Measurements from ENCODE around the gene C1orf74.
"Not testable (repeated sequence)": the region's sequence is repeated elsewhere in the genome, so short reads cannot be mapped to it uniquely, and the experiment has no call there.

Gene C1orf74

GRCh38 chr1:209805875-209806760, 21.8 kb upstream of the C1orf74 start, which contains the start of gene IRF6:
TSS of gene IRF6 (minus strand) at chr1:209806142. CDS start at chr1:209801413, 4,729 bp downstream.
- peak; percentile 26 to 57 (median 29) for DNase-seq (ENCODE audit: low read depth in 2 of 3, low spot score in 1 of 3)

- DNase-seq (ENCODE audit: low read depth in 2 of 3, low spot score in 1 of 3), result no peak
Measured at GRCh38 chr1:209805341-209805781, 21.0 kb upstream of the C1orf74 start.

- DNase-seq (ENCODE audit: low read depth in 2 of 3, low spot score in 1 of 3), result no peak
Measured at GRCh38 chr1:209803568-209803967, 19.2 kb upstream of the C1orf74 start.

GRCh38 chr1:209802780-209803152, 18.4 kb upstream of the C1orf74 start:
- DNase-seq (ENCODE audit: low read depth in 2 of 3, low spot score in 1 of 3), result no peak

GRCh38 chr1:209802117-209802779, 17.9 kb upstream of the C1orf74 start:
- DNase-seq (ENCODE audit: low read depth in 2 of 3, low spot score in 1 of 3), result no peak

- no peak for DNase-seq (ENCODE audit: low read depth in 2 of 3, low spot score in 1 of 3)
Measured at GRCh38 chr1:209800984-209801834, 16.9 kb upstream of the C1orf74 start.

GRCh38 chr1:209797978-209798639, 13.8 kb upstream of the C1orf74 start:
- DNase-seq (ENCODE audit: low read depth in 2 of 3, low spot score in 1 of 3), result no peak

- DNase-seq (ENCODE audit: low read depth in 2 of 3, low spot score in 1 of 3), result not testable (repeated sequence)
Measured at GRCh38 chr1:209793711-209794110, 9.4 kb upstream of the C1orf74 start.

- no peak for DNase-seq (ENCODE audit: low read depth in 2 of 3, low spot score in 1 of 3)
Measured at GRCh38 chr1:209791920-209792319, 7.6 kb upstream of the C1orf74 start.

- DNase-seq (ENCODE audit: low read depth in 2 of 3, low spot score in 1 of 3), result no peak
Measured at GRCh38 chr1:209790286-209791193, 6.2 kb upstream of the C1orf74 start.

GRCh38 chr1:209789245-209789644, 4.9 kb upstream of the C1orf74 start:
- DNase-seq (ENCODE audit: low read depth in 2 of 3, low spot score in 1 of 3), result no peak

GRCh38 chr1:209787551-209787950, 3.2 kb upstream of the C1orf74 start:
- DNase-seq (ENCODE audit: low read depth in 2 of 3, low spot score in 1 of 3), result no peak

GRCh38 chr1:209786146-209786545, 1.8 kb upstream of the C1orf74 start:
- no peak for DNase-seq (ENCODE audit: low read depth in 2 of 3, low spot score in 1 of 3)

- DNase-seq (ENCODE audit: low read depth in 2 of 3, low spot score in 1 of 3), result no peak
Measured at GRCh38 chr1:209785592-209785991, 1.2 kb upstream of the C1orf74 start.

GRCh38 chr1:209783386-209783785, 973 bp downstream of the C1orf74 start:
- no peak for DNase-seq (ENCODE audit: low read depth in 2 of 3, low spot score in 1 of 3)

- DNase-seq (ENCODE audit: low read depth in 2 of 3, low spot score in 1 of 3), result no peak
Measured at GRCh38 chr1:209780268-209780667, 4.1 kb downstream of the C1orf74 start.

- no peak for DNase-seq (ENCODE audit: low read depth in 2 of 3, low spot score in 1 of 3)
Measured at GRCh38 chr1:209778102-209778501, 6.3 kb downstream of the C1orf74 start.

GRCh38 chr1:209777587-209777986, 6.8 kb downstream of the C1orf74 start:
- no peak for DNase-seq (ENCODE audit: low read depth in 2 of 3, low spot score in 1 of 3)

GRCh38 chr1:209775678-209776077, 8.7 kb downstream of the C1orf74 start:
- DNase-seq (ENCODE audit: low read depth in 2 of 3, low spot score in 1 of 3), result no peak

- DNase-seq (ENCODE audit: low read depth in 2 of 3, low spot score in 1 of 3), result no peak
Measured at GRCh38 chr1:209774592-209774991, 9.8 kb downstream of the C1orf74 start.

Measured in stimulated activated CD4-positive, alpha-beta T cell treated with anti-CD3 and anti-CD28 coated beads, Interleukin-12 subunit alpha, Interleukin-12 subunit beta, amount 100 ng/mL, for 48 hours (primary cell).